Hepatocyte (in vitro differentiated cells): ENCODE results near the gene EBP. TPM values are rescaled to one million over a fixed set of nuclear protein-coding genes. Genes with fewer than 3 reads are reported as not detected.

ENCODE experiments used
- DNase-seq: peaks from one replicate; pipeline ENCODE4 v3.0.0-alpha.2; 2016; ENCODE audit warnings: low spot score
- H2AFZ ChIP-seq: fragments of 200-600 bp; sonication (generic); 2 replicates; pipeline ENCODE4 v1.6.0; 2016; ENCODE audit warnings: antibody characterized with exemption, mild to moderate bottlenecking
- H3K27ac ChIP-seq: fragments of 200-600 bp; sonication (generic); 2 replicates; pipeline ENCODE4 v1.5.1; 2016; ENCODE audit warnings: mild to moderate bottlenecking
- H3K27me3 ChIP-seq: fragments of 200-600 bp; sonication (generic); 2 replicates; pipeline ENCODE4 v1.6.1; 2016
- H3K36me3 ChIP-seq: fragments of 200-600 bp; sonication (generic); replicated peaks from 2 replicates; pipeline ENCODE4 v1.5.1; 2016; ENCODE audit warnings: low read depth; ENCODE audit not compliant: insufficient read depth
- H3K4me1 ChIP-seq: fragments of 200-600 bp; sonication (generic); 2 replicates; pipeline ENCODE4 v1.5.1; 2016; ENCODE audit warnings: mild to moderate bottlenecking, moderate library complexity; ENCODE audit not compliant: insufficient read depth
- H3K4me2 ChIP-seq: fragments of 200-600 bp; sonication (generic); 2 replicates; pipeline ENCODE4 v1.6.0; 2016
- H3K4me3 ChIP-seq: fragments of 200-600 bp; sonication (generic); 2 replicates; pipeline ENCODE4 v1.5.1; 2016; ENCODE audit warnings: mild to moderate bottlenecking
- H3K79me2 ChIP-seq: fragments of 200-600 bp; sonication (generic); 2 replicates; pipeline ENCODE4 v1.6.0; 2017; ENCODE audit warnings: mild to moderate bottlenecking
- H3K9me2 ChIP-seq: fragments of 200-600 bp; sonication (generic); replicated peaks from 2 replicates; pipeline ENCODE4 v1.6.0; 2017; ENCODE audit warnings: mild to moderate bottlenecking; ENCODE audit not compliant: insufficient read depth
- H3K9me3 ChIP-seq: fragments of 200-600 bp; sonication (generic); 2 replicates; pipeline ENCODE4 v1.5.1; 2016; ENCODE audit warnings: low read depth, mild to moderate bottlenecking
- H4K20me1 ChIP-seq: fragments of 200-600 bp; sonication (generic); 2 replicates; pipeline ENCODE4 v1.6.0; 2016; ENCODE audit warnings: mild to moderate bottlenecking; ENCODE audit not compliant: insufficient read depth, poor library complexity, severe bottlenecking
- CTCF ChIP-seq: fragments of 200-600 bp; sonication (generic); IDR thresholded peaks from 2 replicates; pipeline ENCODE4 v1.5.1; 2016; ENCODE audit warnings: antibody characterized with exemption, mild to moderate bottlenecking; ENCODE audit not compliant: poor library complexity
- EZH2 ChIP-seq: fragments of 200-600 bp; sonication (generic); IDR thresholded peaks from 2 replicates; pipeline ENCODE4 v1.6.1; 2016; ENCODE audit warnings: antibody characterized with exemption, mild to moderate bottlenecking, borderline replicate concordance
- EZH2phosphoT487 ChIP-seq: fragments of 200-600 bp; sonication (generic); IDR thresholded peaks from one replicate; pipeline ENCODE4 v1.6.1; 2018; ENCODE audit warnings: antibody characterized with exemption, mild to moderate bottlenecking, low read depth, moderate library complexity; ENCODE audit not compliant: unreplicated experiment, severe bottlenecking
- WGBS: methylation state at CpG from one replicate; pipeline ENCODE4 v1.1.6; 2016; ENCODE audit warnings: low lambda C conversion rate; ENCODE audit errors: missing lambda C conversion rate; 5-methylcytosine and 5-hydroxymethylcytosine counted together
- polyA plus RNA-seq: library from polyadenylated mRNA; unstranded; fragments of >200 nt; fragmentation: Nextera tagmentation; extraction: Ambion mirVana; gene quantifications from 2 replicates; pipeline ENCODE4 v1.2.1, GENCODE V29; 2016
- total RNA-seq: library from RNA; depleted of rRNA; stranded (reverse); fragments of >200 nt; gene quantifications from 2 replicates; pipeline ENCODE4 v1.2.3, GENCODE V29; 2014

EBP gene
- total and polyA plus RNA-seq, 2 experiments from 2014 or later: 235 to 390 TPM

DNA sequence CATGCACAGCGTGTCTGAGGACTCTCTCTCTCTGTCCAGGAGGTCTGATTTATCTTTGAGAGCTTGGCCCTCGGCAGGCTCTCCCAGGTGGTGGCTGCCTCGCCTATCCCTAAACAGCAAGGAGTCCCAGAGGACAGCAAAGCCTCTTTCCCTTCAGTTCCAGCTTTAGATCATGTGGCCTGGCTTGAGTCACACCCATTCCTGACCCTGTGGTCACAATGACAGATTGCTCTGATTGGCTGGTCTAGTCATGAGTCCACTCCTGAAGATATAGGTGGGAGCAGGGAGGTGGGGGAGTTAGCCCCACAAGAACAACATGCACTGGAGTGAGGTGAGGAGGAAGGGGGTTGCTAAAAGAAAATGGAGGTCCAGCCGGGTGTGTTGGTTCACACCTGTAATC is 24.9 kb upstream of the EBP start:
- H3K9me3 ChIP-seq: no peaks in the 10 kb centered on the region
- no peak overlapping the region for H3K27ac ChIP-seq
- WGBS: 78% methylated on average over 4 of the region's 4 CpGs
- no peak overlapping the region for H3K4me3 ChIP-seq
- H3K9me2 ChIP-seq: no peaks in the 10 kb centered on the region
- no peaks in the 10 kb centered on the region for H3K27me3 ChIP-seq
- no peak overlapping the region for H3K4me2 ChIP-seq
- DNase-seq: no peak
- no peaks in the 10 kb centered on the region for H3K36me3 ChIP-seq
- TF ChIP-seq CTCF (no peak), EZH2 (no peak), EZH2phosphoT487 (no peak)
- H3K79me2 ChIP-seq: no peaks in the 10 kb centered on the region
- no peaks in the 10 kb centered on the region for H3K4me1 ChIP-seq
- H2AFZ ChIP-seq: no peak overlapping the region
- no peaks in the 10 kb centered on the region for H4K20me1 ChIP-seq

DNA sequence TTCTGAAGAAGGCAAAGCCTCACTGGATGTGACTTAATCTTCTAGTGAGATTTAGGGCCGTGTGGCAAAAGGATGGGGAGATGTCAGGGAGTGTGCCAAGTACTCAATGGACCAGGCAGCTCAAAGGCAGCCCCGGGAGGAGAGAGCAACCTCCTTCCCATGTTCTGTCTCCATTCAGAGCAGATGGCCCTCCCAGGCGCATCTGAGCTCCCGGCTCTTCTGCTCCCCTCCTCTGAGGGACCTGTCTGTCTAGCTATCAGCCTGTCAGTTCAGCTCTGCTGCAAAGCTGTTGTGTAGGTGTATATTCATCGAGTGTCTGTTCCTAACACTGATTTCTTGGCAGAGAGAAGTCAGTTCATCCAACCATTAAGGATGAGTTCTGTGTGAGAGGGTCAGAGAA is 23.7 kb upstream of the EBP start:
- Histone ChIP-seq H3K4me3 (no peak overlapping the region), H3K4me1 (no peaks in the 10 kb centered on the region), H3K4me2 (no peak overlapping the region), H2AFZ (no peak overlapping the region), H4K20me1 (no peaks in the 10 kb centered on the region), H3K9me2 (no peaks in the 10 kb centered on the region), H3K36me3 (no peaks in the 10 kb centered on the region), H3K9me3 (no peaks in the 10 kb centered on the region), H3K27me3 (no peaks in the 10 kb centered on the region), H3K27ac (no peak overlapping the region), H3K79me2 (no peaks in the 10 kb centered on the region)
- no peak for TF ChIP-seq CTCF
- TF ChIP-seq EZH2phosphoT487: no peak
- no peak for TF ChIP-seq EZH2
- no peak for DNase-seq
- WGBS: 71% methylated on average over 5 of the region's 5 CpGs

GRCh38 chrX:48498374-48498809 is 23.2 kb upstream of the EBP start:
- Histone ChIP-seq H3K9me2 (no peaks in the 10 kb centered on the region), H2AFZ (no peak overlapping the region), H3K27ac (no peak overlapping the region), H3K36me3 (no peaks in the 10 kb centered on the region), H3K79me2 (no peaks in the 10 kb centered on the region), H3K4me1 (no peaks in the 10 kb centered on the region), H3K4me3 (no peak overlapping the region), H3K9me3 (no peaks in the 10 kb centered on the region), H3K27me3 (no peaks in the 10 kb centered on the region), H3K4me2 (no peak overlapping the region), H4K20me1 (no peaks in the 10 kb centered on the region)
- no peak for TF ChIP-seq EZH2
- no peak for TF ChIP-seq EZH2phosphoT487
- TF ChIP-seq CTCF: no peak
- no peak for DNase-seq
- 81% methylated on average over 6 of the region's 6 CpGs for WGBS

DNA sequence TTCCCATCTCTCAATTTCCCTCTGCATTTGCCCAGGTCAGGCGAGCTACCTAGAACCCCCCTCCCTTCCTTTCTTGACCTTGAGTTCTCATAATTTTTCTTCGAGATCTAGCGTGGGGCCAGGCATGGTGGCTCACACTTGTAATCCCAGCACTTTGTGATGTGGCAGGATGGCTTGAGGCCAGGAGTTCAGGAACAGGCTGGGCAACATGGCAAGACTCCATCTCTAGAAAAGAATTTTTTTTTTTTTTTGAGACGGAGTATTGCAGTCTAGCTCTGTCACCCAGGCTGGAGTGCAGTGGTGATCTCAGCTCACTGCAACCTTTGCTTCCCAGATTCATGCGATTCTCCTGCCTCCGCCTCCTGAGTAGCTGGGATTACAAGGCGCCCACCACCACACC is 17.3 kb upstream of the EBP start:
- Histone ChIP-seq H3K9me3 (no peaks in the 10 kb centered on the region), H3K4me3 (no peak overlapping the region), H3K79me2 (no peaks in the 10 kb centered on the region), H3K4me1 (no peaks in the 10 kb centered on the region), H3K4me2 (no peak overlapping the region), H3K9me2 (no peaks in the 10 kb centered on the region), H3K36me3 (no peaks in the 10 kb centered on the region), H2AFZ (no peak overlapping the region), H3K27me3 (no peaks in the 10 kb centered on the region), H3K27ac (no peak overlapping the region), H4K20me1 (no peaks in the 10 kb centered on the region)
- DNase-seq: no peak
- TF ChIP-seq EZH2 (no peak), EZH2phosphoT487 (no peak), CTCF (no peak)
- 84% methylated on average over 7 of the region's 7 CpGs for WGBS
